Brain pericyte (primary cell): ENCODE results near the gene TSPAN9.

Source experiments
- DNase-seq: peaks from one replicate; pipeline ENCODE4 v3.0.0-alpha.2; 2012; ENCODE audit warnings: low read depth, low spot score

The TSPAN9 gene

DNA sequence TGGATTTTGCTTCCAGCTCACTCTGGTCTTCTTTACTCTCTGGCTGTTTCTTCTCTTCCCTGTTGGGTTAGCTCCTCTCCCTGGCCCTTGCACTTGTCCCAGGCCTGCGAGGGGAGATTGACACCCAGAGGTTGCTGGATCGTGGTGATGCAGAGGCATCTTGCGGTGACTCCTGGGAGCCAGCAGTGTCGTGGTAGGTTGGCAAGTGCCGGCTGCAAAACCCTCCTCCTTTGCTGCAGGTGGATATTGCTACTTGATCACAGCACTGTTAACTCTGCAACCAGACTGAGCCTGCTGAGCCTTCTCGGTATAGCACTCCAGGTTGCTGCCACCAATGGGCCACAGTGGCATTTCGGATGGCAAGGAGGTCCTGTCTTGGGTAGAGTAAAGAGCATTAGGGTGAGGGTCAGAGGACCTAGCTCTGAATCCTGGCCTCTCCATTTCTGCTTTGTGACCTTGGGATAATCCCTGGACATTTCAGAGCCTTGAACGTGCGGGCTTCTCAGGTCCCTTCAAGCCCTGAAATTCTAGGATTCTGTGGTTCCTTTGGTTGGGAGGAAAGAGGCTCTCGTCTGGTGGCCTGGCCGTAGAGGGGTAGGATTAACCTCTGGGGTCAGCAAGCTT, 87.4 kb downstream of the TSPAN9 start:
- no peak for DNase-seq

- no peak for DNase-seq
Observed at GRCh38 chr12:3165078-3165980, 88.2 kb downstream of the TSPAN9 start.

DNA sequence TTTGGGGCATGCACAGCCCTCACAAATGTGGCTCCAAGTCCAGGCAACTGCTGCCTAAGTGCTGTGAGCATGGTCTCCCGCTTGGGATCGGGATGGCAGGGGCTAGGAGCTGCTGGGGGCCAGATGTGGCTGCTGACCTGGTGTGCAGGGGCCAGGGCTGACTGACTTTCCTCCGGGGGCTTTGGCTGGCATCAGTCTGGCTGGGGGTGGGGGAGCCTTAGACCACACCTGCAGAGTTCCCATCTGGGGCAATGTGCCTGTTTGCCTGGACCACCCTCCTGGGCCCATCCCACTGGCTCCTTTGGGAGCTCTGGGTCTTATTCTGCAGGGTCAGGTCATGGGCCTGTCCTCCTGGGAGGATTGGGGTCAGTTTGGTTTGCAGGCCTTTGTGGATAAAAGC, 90.5 kb downstream of the TSPAN9 start:
- DNase-seq: no peak

DNA sequence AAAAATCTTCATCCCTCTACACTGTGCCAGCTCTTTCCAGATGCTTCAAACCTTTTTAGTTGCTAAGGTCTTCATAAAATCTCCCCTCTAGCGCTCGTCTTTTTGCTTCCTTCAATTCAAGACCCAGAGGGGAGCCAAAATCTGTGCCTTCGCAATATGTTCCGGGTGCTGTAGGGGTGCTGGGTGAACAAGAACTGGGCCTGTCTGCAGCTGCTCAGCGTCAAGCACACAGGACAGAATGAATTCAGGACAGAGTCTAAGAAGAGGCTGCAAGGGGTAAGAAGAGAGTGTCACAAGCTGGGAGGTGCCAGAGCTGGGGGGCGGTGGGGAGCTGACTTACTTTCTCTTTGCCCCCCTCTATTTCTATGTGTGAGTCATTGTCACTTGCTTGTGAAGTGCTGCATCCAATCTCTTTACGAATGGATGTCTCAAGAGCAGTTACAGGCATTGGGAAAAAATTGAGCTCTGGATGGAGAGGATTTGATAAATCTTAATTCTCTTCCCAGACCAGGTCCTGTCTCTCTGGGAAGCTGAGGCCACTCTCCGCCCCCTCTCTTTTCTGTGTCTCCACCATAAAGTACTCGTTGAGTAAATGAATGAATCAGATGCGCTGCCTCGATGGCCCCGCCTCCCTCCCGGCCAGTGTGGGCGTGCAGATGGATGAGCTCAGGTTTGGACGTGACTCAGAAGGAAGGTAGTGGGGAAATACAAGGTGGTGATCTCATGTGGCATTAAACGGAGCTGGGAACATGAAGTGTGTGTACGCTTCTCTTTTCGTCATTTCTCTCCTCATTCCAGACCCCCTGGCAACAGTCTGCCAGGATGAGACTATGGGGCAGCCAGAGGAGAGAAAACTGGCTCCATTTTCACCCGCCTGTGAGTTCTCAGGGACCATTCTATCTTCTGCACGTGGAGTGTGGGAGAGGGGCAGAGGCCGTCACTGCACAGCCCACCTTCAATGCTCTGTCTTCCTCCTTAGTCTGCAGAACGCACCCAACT, 91.3 kb downstream of the TSPAN9 start:
- DNase-seq: peak; percentile 54

- DNase-seq: no peak
Observed at GRCh38 chr12:3170423-3171194, 93.4 kb downstream of the TSPAN9 start.

- no peak for DNase-seq
Observed at GRCh38 chr12:3171195-3171591, 94.0 kb downstream of the TSPAN9 start.

DNA sequence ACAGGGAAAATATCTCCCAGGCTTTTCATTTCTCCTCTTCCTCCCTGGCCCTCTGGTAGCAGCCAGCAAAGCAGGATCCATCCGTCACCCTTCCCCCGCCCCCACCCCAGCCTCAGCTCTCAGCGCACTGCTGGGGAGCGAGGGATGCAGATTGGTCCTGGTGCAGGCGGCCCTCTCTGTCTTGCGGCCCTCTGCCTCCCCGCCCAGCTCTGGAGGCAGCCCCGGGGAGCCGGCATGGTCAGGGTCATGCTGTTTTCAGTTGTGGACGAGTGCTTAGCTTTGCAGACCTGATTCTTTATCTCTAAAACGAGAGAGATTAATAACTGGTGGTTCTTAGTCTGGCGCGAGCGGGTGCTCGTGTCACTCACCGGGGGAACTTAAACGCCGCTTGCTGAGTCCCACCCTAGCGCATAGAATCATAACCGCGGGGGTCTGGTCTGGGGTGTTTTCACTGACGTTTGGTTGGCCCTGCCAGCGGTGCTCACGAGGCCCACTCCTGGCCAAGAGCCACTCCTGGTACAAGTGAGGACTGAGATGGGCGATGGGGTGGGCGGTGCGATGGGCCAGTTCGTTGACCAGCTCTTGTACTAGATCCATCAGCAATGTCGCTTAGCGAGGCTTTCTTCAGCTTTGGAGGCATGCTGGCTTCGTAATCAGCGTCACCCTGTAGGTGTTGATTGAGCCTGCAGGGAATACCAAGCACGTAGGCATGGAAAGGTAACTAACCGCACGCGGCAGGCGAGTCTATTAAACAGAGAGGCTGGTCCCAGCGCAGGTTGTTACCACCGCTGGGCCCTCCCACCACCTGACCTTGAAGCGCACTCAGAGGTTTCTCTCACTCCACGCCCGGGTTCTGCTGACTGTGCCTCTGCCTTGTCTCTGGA, 95.2 kb downstream of the TSPAN9 start:
- no peak for DNase-seq

DNA sequence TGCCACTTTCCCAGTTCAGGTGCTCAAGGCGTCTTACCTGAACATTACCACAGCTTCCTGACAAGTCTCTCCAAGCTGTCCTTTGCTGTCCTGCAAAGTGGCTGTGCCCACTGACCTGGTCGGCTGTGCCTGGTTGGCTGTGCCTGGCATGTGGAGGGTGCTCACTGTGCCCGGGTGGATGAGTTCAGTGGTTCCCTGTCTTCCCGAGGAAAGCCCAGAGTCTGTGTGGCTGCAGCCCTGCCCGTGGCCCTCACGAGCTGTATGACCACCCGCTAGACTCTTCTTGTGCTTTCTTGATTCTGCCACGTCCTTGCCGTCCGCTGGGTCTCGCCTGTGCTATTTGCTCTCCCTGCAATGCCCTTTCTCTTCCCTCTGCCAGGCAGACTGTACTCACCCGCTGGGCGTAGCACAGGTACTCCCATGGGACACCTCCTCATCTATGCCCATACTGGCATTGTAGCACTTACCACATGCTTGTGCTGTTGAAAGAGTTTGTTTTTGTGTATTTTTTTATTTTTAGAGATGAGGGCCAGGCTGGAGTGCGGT, 95.9 kb downstream of the TSPAN9 start:
- no peak for DNase-seq

GRCh38 chr12:3173912-3174311, 96.7 kb downstream of the TSPAN9 start:
- DNase-seq: no peak

DNA sequence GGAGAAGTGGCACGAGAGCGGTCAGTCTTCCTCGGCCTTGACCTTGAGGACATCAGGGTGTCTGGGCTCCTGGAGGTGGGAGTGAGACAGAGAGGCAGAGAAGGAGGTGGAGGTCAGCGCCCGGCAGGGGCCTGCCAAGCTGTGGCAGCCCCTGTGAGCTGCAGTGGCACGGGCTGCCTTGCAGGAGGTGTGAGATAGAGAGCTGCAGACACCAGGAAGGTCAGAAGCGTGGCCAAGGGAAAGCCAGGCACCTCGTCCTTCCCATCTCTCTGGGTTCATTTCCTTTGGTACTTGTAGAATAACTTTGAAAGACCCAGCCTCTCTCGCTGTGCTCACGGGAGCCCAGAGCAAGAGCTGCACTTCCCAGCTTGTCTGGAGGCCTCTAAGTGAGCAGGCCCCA, 98.1 kb downstream of the TSPAN9 start:
- no peak for DNase-seq

GRCh38 chr12:3176754-3177153, 99.6 kb downstream of the TSPAN9 start:
- no peak for DNase-seq

DNA sequence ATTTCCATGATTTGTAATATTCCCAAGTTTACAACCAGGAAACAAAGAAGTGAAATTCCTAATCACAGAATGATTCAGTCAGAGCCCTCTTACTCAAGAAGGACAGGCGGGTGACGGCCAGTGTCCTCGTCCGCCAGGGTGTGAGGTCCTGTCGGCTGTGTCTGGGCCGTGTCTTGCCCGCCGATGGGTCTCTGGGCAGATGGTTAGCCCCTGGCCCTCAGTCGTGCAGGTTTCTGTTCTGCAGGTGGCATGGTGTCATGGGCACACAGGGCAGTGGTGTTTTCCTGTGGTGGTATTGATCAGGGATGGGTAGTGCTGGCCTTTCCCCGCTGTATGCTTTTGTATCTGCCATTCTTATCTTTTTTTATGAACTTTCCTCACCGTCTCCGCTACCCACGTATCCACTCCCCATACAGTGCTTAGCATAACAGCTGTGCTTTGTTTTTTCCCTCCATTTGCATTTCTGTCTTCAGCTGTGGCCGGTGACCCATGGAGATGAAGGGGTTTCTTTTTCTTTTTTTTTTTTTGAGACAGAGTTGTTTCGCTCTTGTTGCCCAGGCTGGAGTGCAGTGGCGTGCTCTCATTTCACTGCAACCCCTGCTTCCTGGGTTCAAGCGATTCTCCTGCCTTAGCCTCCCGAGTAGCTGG, 100.7 kb downstream of the TSPAN9 start:
- DNase-seq: no peak

DNA sequence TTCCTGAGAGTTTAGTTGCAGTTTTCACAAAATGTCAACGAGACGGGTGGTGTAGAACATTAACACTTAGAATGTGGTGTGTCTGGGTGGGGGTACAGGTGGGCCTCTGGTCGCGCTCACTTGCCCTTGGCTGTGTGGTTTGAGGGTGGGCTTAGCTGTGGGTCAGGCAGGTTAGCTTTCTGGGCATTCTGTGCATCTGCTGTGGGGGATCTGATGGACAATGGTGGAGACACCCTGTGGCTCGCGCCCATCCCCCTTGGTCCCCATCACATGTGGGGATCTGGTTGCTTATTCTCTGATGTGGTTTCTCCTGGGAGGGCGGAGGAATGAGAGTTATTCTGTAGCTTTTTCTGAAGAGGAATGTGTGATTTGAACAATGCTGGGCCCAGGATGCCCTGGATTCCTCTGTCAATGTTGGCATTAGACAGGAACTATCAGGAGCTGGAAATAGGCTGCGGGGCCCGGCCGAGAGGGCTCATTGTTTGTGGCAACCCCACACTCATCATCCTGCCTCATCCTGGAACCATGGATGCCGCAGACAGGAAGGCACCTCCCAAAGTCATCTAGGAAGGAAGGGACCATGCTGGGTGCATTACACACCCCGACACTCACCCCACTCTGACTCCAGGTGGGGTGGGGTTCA, 101.6 kb downstream of the TSPAN9 start:
- no peak for DNase-seq

DNA sequence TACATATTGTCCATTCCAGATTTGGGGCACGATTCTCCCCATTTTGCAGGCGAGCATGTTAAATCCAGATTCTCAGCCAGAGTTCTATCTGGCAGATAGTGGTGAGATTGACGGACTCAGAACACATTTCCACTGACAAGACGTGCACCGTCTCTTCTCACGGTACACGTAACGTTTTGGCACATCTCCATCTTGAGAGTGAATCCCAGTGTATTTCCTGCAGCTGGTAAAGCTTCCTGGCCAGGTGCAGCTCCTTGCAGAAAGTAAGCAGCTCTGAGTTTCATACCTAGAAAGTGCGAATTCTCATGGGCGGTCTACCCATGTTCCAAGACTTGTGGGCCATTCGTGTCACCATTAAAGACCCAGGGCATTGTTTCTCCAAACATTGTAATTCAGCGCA, 102.6 kb downstream of the TSPAN9 start:
- no peak for DNase-seq

GRCh38 chr12:3182426-3182825, 105.2 kb downstream of the TSPAN9 start:
- DNase-seq: no peak

- no peak for DNase-seq
Observed at GRCh38 chr12:3184485-3184884, 107.3 kb downstream of the TSPAN9 start.

GRCh38 chr12:3185260-3185870, 108.2 kb downstream of the TSPAN9 start:
- DNase-seq: no peak

GRCh38 chr12:3186546-3187215, 109.5 kb downstream of the TSPAN9 start:
- no peak for DNase-seq
